GM12872 (cell line): ENCODE results near the gene SLC15A2.

Experiments
- TF ChIP-seq, protein P1 (sequence below): IDR thresholded peaks from 3 replicates; pipeline ENCODE4 v1.5.1; 2011; ENCODE audit warnings: low read depth, mild to moderate bottlenecking, low read length, moderate library complexity; ENCODE audit not compliant: insufficient read depth

SLC15A2 gene, protein sequence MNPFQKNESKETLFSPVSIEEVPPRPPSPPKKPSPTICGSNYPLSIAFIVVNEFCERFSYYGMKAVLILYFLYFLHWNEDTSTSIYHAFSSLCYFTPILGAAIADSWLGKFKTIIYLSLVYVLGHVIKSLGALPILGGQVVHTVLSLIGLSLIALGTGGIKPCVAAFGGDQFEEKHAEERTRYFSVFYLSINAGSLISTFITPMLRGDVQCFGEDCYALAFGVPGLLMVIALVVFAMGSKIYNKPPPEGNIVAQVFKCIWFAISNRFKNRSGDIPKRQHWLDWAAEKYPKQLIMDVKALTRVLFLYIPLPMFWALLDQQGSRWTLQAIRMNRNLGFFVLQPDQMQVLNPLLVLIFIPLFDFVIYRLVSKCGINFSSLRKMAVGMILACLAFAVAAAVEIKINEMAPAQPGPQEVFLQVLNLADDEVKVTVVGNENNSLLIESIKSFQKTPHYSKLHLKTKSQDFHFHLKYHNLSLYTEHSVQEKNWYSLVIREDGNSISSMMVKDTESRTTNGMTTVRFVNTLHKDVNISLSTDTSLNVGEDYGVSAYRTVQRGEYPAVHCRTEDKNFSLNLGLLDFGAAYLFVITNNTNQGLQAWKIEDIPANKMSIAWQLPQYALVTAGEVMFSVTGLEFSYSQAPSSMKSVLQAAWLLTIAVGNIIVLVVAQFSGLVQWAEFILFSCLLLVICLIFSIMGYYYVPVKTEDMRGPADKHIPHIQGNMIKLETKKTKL

DNA sequence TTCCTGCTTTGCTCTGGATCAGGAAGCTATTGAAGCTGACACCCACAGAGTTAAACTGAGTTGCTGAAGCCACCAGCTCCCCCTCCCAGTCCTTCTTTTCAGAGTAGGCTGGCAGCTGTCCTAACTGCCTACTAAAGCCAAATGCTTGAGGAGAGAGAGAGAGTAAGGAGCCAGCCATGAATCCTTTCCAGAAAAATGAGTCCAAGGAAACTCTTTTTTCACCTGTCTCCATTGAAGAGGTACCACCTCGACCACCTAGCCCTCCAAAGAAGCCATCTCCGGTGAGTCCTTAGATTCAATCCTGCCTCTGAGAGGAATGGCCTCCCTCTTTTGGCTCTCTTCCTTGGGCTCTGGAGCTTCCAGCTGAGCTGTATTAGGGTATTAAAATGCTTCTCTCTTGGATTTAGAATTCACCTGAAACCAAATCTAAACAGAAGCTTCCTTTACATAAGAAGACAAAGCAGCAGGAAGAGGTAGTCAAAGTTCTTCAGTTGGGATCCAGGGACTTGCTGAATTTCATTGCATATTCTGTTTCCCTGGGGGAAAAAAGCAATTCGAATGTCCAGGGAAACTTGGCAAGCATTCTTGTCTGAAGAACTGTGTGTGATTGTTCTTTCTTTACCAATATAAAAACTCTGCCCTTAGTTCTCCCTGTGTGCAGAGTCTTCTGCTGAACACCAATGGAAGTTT lies at the start of gene SLC15A2:
Gene SLC15A2, plus strand, starts transcription at position 101 of the 690 bp plus-strand sequence. Its CDS starts 76 bp downstream, at position 177.
- TF ChIP-seq, protein P1, sequence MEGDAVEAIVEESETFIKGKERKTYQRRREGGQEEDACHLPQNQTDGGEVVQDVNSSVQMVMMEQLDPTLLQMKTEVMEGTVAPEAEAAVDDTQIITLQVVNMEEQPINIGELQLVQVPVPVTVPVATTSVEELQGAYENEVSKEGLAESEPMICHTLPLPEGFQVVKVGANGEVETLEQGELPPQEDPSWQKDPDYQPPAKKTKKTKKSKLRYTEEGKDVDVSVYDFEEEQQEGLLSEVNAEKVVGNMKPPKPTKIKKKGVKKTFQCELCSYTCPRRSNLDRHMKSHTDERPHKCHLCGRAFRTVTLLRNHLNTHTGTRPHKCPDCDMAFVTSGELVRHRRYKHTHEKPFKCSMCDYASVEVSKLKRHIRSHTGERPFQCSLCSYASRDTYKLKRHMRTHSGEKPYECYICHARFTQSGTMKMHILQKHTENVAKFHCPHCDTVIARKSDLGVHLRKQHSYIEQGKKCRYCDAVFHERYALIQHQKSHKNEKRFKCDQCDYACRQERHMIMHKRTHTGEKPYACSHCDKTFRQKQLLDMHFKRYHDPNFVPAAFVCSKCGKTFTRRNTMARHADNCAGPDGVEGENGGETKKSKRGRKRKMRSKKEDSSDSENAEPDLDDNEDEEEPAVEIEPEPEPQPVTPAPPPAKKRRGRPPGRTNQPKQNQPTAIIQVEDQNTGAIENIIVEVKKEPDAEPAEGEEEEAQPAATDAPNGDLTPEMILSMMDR, result no peak

DNA sequence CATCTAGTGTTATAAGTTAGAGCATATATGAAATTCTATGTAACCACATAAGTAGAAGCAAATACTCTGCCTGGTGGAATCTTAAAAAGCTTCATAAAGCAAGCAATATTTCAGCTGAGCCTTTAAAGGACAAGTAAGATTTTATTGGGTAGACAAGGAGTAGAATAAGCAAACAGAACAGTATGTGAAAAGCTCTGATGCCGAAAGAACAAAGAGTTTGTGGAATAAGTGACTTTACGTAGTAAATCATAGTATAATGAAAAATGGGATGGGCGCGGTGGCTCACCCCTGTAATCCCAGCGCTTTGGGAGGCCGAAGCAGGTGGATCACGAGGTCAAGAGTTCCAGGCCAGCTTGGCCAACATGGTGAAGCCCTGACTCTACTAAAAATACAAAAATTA lies 49.3 kb upstream of the SLC15A2 start:
- TF ChIP-seq, protein P1, result no peak

DNA sequence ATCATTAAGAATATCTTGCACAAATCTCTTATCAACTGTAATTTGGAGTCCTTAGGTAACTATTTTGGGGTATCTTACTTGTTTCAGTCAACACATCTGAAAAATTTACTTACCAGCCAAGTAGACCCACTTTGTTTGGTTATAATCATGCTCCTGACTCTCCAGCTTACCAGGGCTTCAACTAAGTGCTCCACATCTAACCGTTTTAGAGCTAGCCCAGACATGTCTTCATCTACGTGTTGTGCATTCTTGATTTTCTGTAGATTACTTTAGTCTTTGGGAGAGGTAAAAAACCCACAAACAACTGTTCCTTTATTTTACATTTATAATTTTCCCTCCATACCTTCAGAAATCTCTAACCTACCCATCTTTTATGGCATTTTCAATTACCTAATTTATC lies 41.9 kb upstream of the SLC15A2 start:
- TF ChIP-seq, protein P1, result no peak

DNA sequence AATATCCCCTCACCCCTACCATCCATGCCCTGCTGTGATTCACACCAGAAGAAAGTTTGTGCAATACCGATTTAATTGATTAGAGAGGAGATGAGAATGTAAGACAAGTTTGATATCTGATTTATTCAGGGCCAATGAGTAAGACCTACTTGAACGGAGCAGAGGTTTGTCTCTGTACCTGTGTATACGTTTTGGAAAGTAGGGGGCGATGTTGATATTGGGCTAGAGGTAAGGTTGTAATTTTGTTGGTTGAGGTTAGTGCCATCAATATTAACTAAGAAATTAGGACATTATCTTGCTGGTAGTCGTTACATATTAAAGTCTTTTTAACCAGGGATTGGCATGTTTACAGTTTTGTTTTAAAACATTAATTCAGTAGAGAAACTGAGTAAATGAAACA lies 38.6 kb upstream of the SLC15A2 start:
- TF ChIP-seq, protein P1, result peak; percentile 40; the same call in 1 of the 3 replicates

DNA sequence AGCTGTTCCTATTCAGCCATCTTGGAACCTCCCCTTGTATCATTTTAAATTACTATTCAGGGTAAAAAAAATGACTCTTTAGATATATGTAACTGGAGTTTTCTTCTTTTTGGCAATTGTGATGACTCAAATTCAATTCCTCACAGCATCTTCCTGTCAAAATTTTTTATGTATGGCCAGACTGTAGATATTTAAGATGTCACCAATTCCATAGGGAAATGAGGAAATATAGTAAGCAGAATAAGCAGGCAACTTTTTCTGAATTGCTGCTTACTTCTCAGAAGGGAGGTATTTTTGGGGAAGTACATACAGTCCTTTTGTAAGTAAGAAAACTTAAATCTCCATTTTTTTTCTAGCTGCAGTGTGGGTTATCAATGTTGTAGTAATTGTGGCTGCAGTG lies 30.4 kb upstream of the SLC15A2 start:
- TF ChIP-seq, protein P1, result no peak

DNA sequence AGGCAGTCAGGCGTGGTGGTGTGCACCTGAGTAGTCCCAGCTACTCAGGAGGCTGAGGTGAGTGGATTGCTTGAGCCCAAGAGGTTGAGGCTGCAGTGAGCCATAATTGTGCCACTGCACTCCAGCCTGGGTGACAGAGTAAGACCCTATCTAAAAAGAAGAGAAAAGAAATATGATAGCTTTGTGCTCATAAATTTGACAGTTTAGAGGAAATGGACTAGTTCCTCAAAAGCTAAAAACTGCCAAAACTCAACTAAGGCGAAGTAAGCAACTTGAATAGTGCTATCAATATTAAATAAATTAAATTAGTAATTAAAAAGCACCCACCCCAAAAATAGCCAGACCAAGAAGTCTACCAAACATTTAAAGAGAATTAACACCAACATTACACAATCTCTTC lies 24.5 kb upstream of the SLC15A2 start:
- TF ChIP-seq, protein P1, result no peak

DNA sequence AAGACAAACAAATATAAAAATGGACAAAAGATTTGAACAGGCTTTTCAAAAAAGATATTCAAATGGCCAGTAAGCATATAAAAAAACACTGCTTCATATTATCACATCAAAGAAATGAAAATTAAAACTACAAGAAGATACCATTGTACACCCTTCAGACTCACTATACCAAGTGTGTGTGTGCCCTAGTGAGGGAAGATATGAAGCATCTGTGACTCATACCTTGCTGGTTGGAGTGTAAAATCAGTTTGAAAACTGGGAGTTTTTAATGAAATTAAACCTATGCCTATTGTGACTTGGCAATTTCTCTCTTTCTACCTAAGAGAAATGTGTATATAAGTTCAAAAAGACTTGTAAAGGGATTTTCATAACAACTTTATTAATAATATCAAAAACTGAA lies 23.5 kb upstream of the SLC15A2 start:
- TF ChIP-seq, protein P1, result no peak
